ENCODE measurements around the gene MAPK13.

The MAPK13 gene

GRCh38 chr6:36154286-36154685 lies 24.0 kb downstream of the MAPK13 start:
- no peak for DNase-seq (ENCODE audit: low read depth)

GRCh38 chr6:36155662-36156061 lies 25.3 kb downstream of the MAPK13 start:
- DNase-seq (ENCODE audit: low read depth): no peak

GRCh38 chr6:36160147-36160760 lies 29.9 kb downstream of the MAPK13 start:
- DNase-seq (ENCODE audit: low read depth): no peak

GRCh38 chr6:36169023-36170007 lies 39.0 kb downstream of the MAPK13 start:
- DNase-seq (ENCODE audit: low read depth): no peak

GRCh38 chr6:36170704-36171103 lies 40.4 kb downstream of the MAPK13 start:
- DNase-seq (ENCODE audit: low read depth): no peak

- no peak for DNase-seq (ENCODE audit: low read depth)
Observed at GRCh38 chr6:36171573-36171972, 41.3 kb downstream of the MAPK13 start.

GRCh38 chr6:36177166-36177565 lies 46.9 kb downstream of the MAPK13 start:
- no peak for DNase-seq (ENCODE audit: low read depth)

- DNase-seq (ENCODE audit: low read depth): no peak
Observed at GRCh38 chr6:36178544-36178943, 48.2 kb downstream of the MAPK13 start.

- DNase-seq (ENCODE audit: low read depth): no peak
Observed at GRCh38 chr6:36180126-36180525, 49.8 kb downstream of the MAPK13 start.

GRCh38 chr6:36184311-36184710 lies 54.0 kb downstream of the MAPK13 start:
- DNase-seq (ENCODE audit: low read depth): no peak

- DNase-seq (ENCODE audit: low read depth): no peak
Observed at GRCh38 chr6:36186199-36186598, 55.9 kb downstream of the MAPK13 start.

- no peak for DNase-seq (ENCODE audit: low read depth)
Observed at GRCh38 chr6:36187446-36187845, 57.1 kb downstream of the MAPK13 start.

All from stimulated activated CD8-positive, alpha-beta memory T cell treated with anti-CD3 and anti-CD28 coated beads, Interleukin-4, amount 100 ng/mL, for 24 hours (primary cell).